Prostate gland (tissue), 2 donors: ENCODE data around the gene NMRAL1. TPM values are rescaled to one million over a fixed set of nuclear protein-coding genes. Genes with fewer than 3 reads are reported as not detected.

Source experiments
- DNase-seq: peaks from one replicate; pipeline ENCODE4 v3.0.0-alpha.2; 2019; ENCODE audit warnings: low spot score
- H3K27ac ChIP-seq, 2 donors: fragments of 200-600 bp; sonication (generic); 2 replicates each; pipeline ENCODE4 v1.5.1; 2017 to 2019
- H3K27me3 ChIP-seq: fragments of 200-600 bp; sonication (generic); replicated peaks from 2 replicates; pipeline ENCODE4 v1.5.1; 2019; ENCODE audit not compliant: insufficient read depth
- H3K36me3 ChIP-seq, 2 donors: fragments of 200-600 bp; sonication (generic); 1 replicate in 1 of 2; 2 replicates in 1 of 2; pipeline versions ENCODE4 v1.5.1 to v1.8.1; 2017 to 2019
- H3K4me1 ChIP-seq: fragments of 200-600 bp; sonication (generic); replicated peaks from 2 replicates; pipeline ENCODE4 v1.5.1; 2019
- H3K4me3 ChIP-seq, 2 donors: fragments of 200-600 bp; sonication (generic); 2 replicates each; pipeline ENCODE4 v1.5.1; 2017 to 2019
- H3K9me3 ChIP-seq: fragments of 200-600 bp; sonication (generic); 2 replicates; pipeline ENCODE4 v1.5.1; 2017
- POLR2A ChIP-seq: fragments of 450-650 bp; IDR thresholded peaks from one replicate; pipeline ENCODE4 v1.6.1; 2016; ENCODE audit warnings: antibody characterized with exemption, mild to moderate bottlenecking
- POLR2AphosphoS5 ChIP-seq: sonication (generic); formaldehyde crosslinking; IDR thresholded peaks from one replicate; pipeline ENCODE4 v1.6.1; 2017; ENCODE audit warnings: antibody characterized with exemption
- WGBS: methylation state at CpG from one replicate; pipeline ENCODE4 v1.1.5; 2018; 5-methylcytosine and 5-hydroxymethylcytosine counted together
- intact Hi-C: fragments of 100-400 bp; cut with DNase I; formaldehyde crosslinking; loops from one replicate; pipeline ENCODE4 v1.14.2; 2022
- total RNA-seq, 2 donors: library from RNA; depleted of rRNA; stranded (reverse); fragments of >200 nt; gene quantifications; one replicate each; pipeline ENCODE4 v1.1.0, GENCODE V29; 2016
- TF ChIP-seq, protein P1 (sequence below), 4 experiments: fragments of 200-600 bp in 2 of 4; fragments of 450-650 bp in 2 of 4; sonication (generic) in 2 of 4; IDR thresholded peaks; 1 replicate in 3 of 4; 2 replicates in 1 of 4; pipeline ENCODE4 v1.5.1; 2016 to 2019; ENCODE audit warnings: antibody characterized with exemption in 4 of 4, mild to moderate bottlenecking in 2 of 4, moderate library complexity in 2 of 4

NMRAL1 gene
- total RNA-seq, 2 donors from 2014 or later, result 40.8 to 90.9 TPM

DNA sequence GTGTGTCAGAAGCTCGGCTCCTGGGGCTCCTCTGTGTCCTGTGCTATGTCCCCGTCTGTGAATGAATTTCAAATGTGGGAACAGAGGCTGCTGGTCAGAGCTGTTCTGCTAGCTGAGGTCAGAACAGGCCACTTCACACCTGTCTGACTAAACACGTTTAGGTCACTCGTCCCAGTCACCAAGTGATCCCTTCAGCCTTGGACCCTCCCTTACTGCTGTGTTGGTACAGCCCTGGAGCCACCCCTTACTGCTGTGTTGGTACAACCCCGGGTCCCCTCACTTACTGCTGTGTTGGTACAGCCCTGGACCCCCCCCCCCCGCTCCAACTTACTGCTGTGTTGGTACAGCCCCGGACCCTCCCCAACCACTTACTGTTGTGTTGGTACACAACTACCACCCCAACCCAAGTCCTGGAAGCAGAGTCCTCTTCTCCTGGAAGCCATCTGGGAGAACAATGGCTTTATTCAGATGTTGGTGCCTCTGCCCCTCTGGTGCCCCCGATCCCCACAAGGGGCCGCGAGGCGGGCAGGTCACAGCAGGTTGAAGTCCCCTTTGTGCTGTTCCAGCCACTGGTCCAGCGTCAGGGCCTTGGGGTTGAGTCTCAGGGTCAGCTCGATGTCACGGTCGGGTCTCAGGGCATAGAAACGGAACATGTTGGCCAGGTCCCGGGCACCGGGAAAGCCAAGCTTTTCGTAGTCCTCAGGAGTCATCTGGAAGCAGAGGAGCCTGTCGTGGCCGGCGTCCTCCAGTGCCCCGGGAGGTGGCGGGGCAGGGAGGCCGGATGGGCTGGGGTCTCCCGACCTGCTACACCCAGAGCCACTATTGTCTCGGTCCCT lies 13.0 kb downstream of the NMRAL1 start:
- intact Hi-C loops, result no loop called here
- Histone ChIP-seq H3K27me3 (no peaks in the 10 kb centered on the region), H3K9me3 (no peaks in the 10 kb centered on the region), H3K4me3 (no peak overlapping the region), H3K4me1 (no peaks in the 10 kb centered on the region), H3K36me3 (peaks cover 3 to 12% of the 10 kb centered on the region in 2 donors), H3K27ac (no peak overlapping the region)
- 61% methylated on average over 26 of the region's 27 CpGs for WGBS
- DNase-seq, result no peak
- no peak for TF ChIP-seq POLR2A
- TF ChIP-seq POLR2AphosphoS5, result no peak
- TF ChIP-seq, protein P1, sequence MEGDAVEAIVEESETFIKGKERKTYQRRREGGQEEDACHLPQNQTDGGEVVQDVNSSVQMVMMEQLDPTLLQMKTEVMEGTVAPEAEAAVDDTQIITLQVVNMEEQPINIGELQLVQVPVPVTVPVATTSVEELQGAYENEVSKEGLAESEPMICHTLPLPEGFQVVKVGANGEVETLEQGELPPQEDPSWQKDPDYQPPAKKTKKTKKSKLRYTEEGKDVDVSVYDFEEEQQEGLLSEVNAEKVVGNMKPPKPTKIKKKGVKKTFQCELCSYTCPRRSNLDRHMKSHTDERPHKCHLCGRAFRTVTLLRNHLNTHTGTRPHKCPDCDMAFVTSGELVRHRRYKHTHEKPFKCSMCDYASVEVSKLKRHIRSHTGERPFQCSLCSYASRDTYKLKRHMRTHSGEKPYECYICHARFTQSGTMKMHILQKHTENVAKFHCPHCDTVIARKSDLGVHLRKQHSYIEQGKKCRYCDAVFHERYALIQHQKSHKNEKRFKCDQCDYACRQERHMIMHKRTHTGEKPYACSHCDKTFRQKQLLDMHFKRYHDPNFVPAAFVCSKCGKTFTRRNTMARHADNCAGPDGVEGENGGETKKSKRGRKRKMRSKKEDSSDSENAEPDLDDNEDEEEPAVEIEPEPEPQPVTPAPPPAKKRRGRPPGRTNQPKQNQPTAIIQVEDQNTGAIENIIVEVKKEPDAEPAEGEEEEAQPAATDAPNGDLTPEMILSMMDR (IDR thresholded peaks at IDR 0.05), result no peak

DNA sequence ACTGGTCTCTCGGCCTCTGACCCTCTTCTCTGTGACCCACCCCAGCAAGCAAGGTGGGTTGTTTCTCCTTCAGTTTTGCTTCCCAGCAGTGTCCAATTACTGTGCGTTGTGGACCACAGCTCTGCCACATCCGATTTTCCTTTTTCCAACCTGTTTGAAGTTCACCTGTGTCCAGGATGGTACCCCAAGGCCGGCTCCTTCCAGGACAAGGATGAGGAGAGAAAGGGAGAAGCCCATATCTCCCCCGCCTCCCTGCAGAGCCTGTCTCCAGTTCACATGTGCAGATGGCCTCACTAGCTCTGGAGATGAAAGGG lies 13.5 kb downstream of the NMRAL1 start:
- peaks cover 2 to 12% of the 10 kb centered on the region in 2 donors for H3K36me3 ChIP-seq
- DNase-seq, result no peak
- intact Hi-C loops, result no loop called here
- 74% methylated on average over 5 of the region's 5 CpGs for WGBS
- no peak overlapping the region for H3K4me3 ChIP-seq
- H3K27ac ChIP-seq, result no peak overlapping the region
- H3K4me1 ChIP-seq, result no peaks in the 10 kb centered on the region
- no peaks in the 10 kb centered on the region for H3K9me3 ChIP-seq
- no peaks in the 10 kb centered on the region for H3K27me3 ChIP-seq
- TF ChIP-seq POLR2AphosphoS5 (no peak), POLR2A (no peak)
- TF ChIP-seq, protein P1 (IDR thresholded peaks at IDR 0.05), result no peak

DNA sequence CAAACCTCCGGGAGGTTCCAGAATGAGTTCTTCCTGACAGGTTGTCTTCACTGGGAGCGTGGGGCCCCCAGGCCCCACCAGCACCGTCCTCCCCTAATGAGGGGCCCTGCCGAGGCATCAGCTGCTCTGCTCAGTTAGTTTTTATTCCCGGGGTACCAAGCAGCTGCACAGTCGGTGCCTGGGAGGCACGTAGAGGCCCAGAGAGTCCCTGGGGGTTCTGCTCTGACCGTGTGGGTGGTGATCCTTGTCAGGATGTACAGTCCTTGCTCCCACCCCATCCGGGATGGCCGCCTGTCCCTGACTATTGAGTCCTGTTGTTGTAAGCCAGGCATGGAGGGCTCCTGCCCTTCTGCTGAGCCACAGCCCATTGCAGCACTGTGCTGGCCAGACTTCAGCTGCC lies 18.5 kb downstream of the NMRAL1 start:
- H3K4me3 ChIP-seq, result no peak overlapping the region
- DNase-seq, result no peak
- H3K27me3 ChIP-seq, result no peaks in the 10 kb centered on the region
- TF ChIP-seq, protein P1 (IDR thresholded peaks at IDR 0.05), result no peak
- TF ChIP-seq POLR2AphosphoS5, result no peak
- no peak for TF ChIP-seq POLR2A
- intact Hi-C loops, result no loop called here
- no peaks in the 10 kb centered on the region for H3K9me3 ChIP-seq
- 82% methylated on average over 10 of the region's 10 CpGs for WGBS
- no peaks in the 10 kb centered on the region for H3K4me1 ChIP-seq
- no peak overlapping the region for H3K27ac ChIP-seq
- H3K36me3 ChIP-seq, result peaks cover under 1 to 25% of the 10 kb centered on the region in 2 donors

DNA sequence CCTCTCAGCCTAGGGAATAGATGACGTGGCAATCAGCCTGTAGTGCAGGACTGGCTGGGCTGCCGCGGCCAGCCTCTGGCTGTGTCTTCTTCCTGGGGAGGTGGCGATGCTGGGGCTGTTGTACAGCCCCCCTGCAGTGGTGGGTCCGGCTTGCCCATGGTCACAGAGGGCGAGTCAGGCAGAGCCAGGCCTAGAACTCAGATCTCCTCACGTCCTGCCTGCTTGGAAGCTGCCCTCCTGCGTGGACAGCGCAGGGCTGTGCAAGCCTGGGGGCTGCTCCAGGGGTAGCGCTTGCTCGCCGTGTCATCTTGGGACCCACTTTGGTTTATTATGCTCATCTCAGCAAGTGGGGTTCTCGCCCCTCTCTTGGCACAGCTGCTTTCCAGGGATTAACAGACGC lies 19.3 kb downstream of the NMRAL1 start:
- 87% methylated on average over 14 of the region's 14 CpGs for WGBS

More for the DNA sequence above, 19.3 kb downstream of the NMRAL1 start:
- TF ChIP-seq POLR2AphosphoS5 (no peak), POLR2A (no peak)
- TF ChIP-seq, protein P1 (IDR thresholded peaks at IDR 0.05), result no peak
- Histone ChIP-seq H3K4me3 (no peak overlapping the region), H3K9me3 (no peaks in the 10 kb centered on the region), H3K27me3 (no peaks in the 10 kb centered on the region), H3K27ac (no peak overlapping the region), H3K4me1 (no peaks in the 10 kb centered on the region), H3K36me3 (peaks cover 6 to 34% of the 10 kb centered on the region in 2 donors)
- no peak for DNase-seq
- intact Hi-C loops, result no loop called here
